Heart left ventricle (tissue), 13 donors: ENCODE results near the gene MITF.

ENCODE experiments used
- POLR2A ChIP-seq, 2 donors: fragments of 450-650 bp; IDR thresholded peaks; one replicate each; pipeline ENCODE4 v1.6.1; 2017; ENCODE audit warnings: antibody characterized with exemption in 2 of 2, mild to moderate bottlenecking in 2 of 2, moderate library complexity in 2 of 2
- TF ChIP-seq, protein P1 (sequence below), 12 donors: fragments of 200-600 bp; sonication (generic) in 4 of 12; IDR thresholded peaks; one replicate each; pipeline versions ENCODE4 v1.5.0 to v1.8.0; 2018 to 2022; ENCODE audit warnings: antibody characterized with exemption in 12 of 12, mild to moderate bottlenecking in 5 of 12
- donor health status: ischemic (EF 13 %, LVEDD 7.1; RV severe dilation, severe dysfunction).
- donor health status: DM: no; HTN: yes; CAD: no.
- donor health status: DM: no; HTN: no; CAD: no.
- donor health status: ischemic (EF 25% LVEDD 6.9; RV normal size, moderate dysfunction).
- donor health status: ischemic (EF 25% LVEDD 5.7; RV mildly dilated, moderate dysfunction).
- donor health status: ischemic (EF 35%, LVEDD 5.7; RV mildly dilated, moderate dysfunction).
- donor health status: nonischemic (EF 11% LVEDD 7.7; RV severe dilation, severe dysfunction).
- donor health status: DM: yes; HTN: yes; CAD: no.
- donor health status: PGD.
- donor health status: ischemic (EF 29% LVEDD 5.4; RV normal size, mild dysfunction).
- donor health status: nonischemic (EF 23%, LVEDD 6.1; RV moderate dilation, normal function).

DNA sequence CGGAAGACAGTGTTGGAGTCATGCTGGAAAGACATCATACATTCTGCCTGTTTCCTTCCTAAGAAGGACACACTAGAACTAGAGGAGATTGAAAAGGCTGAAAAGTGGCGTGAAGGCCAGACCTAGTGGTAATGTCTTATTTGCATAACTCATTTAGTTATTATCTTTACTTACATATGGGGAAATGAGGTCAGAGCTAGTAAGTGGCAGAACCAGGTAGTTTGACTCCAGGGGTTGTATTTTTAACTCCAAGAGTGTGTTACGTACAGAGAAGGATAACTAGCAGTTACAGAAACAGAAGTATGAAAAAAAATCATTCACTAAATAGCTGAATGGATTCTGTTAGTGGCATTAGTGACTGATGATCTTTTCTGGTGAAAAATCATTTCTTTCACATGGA lies 108.0 kb downstream of the MITF start:
- TF ChIP-seq, protein P1, sequence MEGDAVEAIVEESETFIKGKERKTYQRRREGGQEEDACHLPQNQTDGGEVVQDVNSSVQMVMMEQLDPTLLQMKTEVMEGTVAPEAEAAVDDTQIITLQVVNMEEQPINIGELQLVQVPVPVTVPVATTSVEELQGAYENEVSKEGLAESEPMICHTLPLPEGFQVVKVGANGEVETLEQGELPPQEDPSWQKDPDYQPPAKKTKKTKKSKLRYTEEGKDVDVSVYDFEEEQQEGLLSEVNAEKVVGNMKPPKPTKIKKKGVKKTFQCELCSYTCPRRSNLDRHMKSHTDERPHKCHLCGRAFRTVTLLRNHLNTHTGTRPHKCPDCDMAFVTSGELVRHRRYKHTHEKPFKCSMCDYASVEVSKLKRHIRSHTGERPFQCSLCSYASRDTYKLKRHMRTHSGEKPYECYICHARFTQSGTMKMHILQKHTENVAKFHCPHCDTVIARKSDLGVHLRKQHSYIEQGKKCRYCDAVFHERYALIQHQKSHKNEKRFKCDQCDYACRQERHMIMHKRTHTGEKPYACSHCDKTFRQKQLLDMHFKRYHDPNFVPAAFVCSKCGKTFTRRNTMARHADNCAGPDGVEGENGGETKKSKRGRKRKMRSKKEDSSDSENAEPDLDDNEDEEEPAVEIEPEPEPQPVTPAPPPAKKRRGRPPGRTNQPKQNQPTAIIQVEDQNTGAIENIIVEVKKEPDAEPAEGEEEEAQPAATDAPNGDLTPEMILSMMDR (IDR thresholded peaks at IDR 0.05), result no peak
- TF ChIP-seq POLR2A (IDR thresholded peaks at IDR 0.05), result no peak
